GM12878 (cell line): ENCODE data around the gene TECTB.

ENCODE experiments used
- CHD1 ChIP-seq: IDR thresholded peaks from 2 replicates; pipeline ENCODE4 v1.6.1; 2012; ENCODE audit warnings: low read depth, low read length, improper control_type of control experiment
- CTCF ChIP-seq, 3 experiments: IDR thresholded peaks in 2 of 3; conservative IDR thresholded peaks in 1 of 3; 2 replicates each; pipeline ENCODE4 v1.5.1; 2011; ENCODE audit warnings: low read depth in 3 of 3, low read length in 3 of 3, mild to moderate bottlenecking in 3 of 3, control low read depth in 2 of 3, moderate library complexity in 2 of 3, inconsistent platforms in 1 of 3, mixed read lengths in 1 of 3; ENCODE audit not compliant: control insufficient read depth in 2 of 3, insufficient read depth in 1 of 3; ENCODE audit errors: extremely low read depth in 1 of 3
- E2F4 ChIP-seq: IDR thresholded peaks from 2 replicates; pipeline ENCODE4 v1.6.1; 2012; ENCODE audit warnings: low read depth, low read length, improper control_type of control experiment
- MAX ChIP-seq: IDR thresholded peaks from 2 replicates; pipeline ENCODE4 v1.6.1; 2012; ENCODE audit warnings: low read depth, low read length, improper control_type of control experiment
- MTA2 ChIP-seq: fragments of 450-650 bp; IDR thresholded peaks from 2 replicates; pipeline ENCODE4 v1.6.1; 2016; ENCODE audit warnings: low read depth, mild to moderate bottlenecking, moderate library complexity
- RAD21 ChIP-seq: IDR thresholded peaks from 2 replicates; pipeline ENCODE4 v1.6.1; 2011; ENCODE audit warnings: mild to moderate bottlenecking, low read depth, low read length, moderate library complexity; ENCODE audit not compliant: insufficient read depth
- RBBP5 ChIP-seq: fragments of 200-600 bp; sonication (generic); conservative IDR thresholded peaks from 2 replicates; pipeline ENCODE4 v1.6.1; 2016
- RFX5 ChIP-seq: IDR thresholded peaks from 2 replicates; pipeline ENCODE4 v1.6.1; 2011; ENCODE audit warnings: low read depth, low read length, improper control_type of control experiment
- STAT1 ChIP-seq: fragments of 450-650 bp; conservative IDR thresholded peaks from 2 replicates; pipeline ENCODE4 v1.6.1; 2014; ENCODE audit warnings: antibody characterized with exemption, mild to moderate bottlenecking
- TBL1XR1 ChIP-seq: IDR thresholded peaks from 2 replicates; pipeline ENCODE4 v1.6.1; 2012; ENCODE audit warnings: low read depth, low read length, improper control_type of control experiment
- ZBTB33 ChIP-seq: fragments of 450-650 bp; IDR thresholded peaks from 2 replicates; pipeline ENCODE4 v1.6.1; 2017; ENCODE audit warnings: mild to moderate bottlenecking

GRCh38 chr10:112308125-112308502 lies 24.9 kb downstream of the TECTB start:
- TF ChIP-seq MAX (no peak), RAD21 (no peak), CTCF (IDR thresholded peaks at IDR 0.05 in 2 of 3, conservative IDR thresholded peaks at IDR 0.05 in 1 of 3; ENCODE audit: control insufficient read depth in 2 of 3, extremely low read depth in 1 of 3, insufficient read depth in 1 of 3, low read depth in 3 of 3, low read length in 3 of 3) (no peak), STAT1 (no peak), MTA2 (no peak), E2F4 (no peak), RBBP5 (no peak), RFX5 (no peak), TBL1XR1 (no peak), CHD1 (no peak), ZBTB33 (no peak)
